ENCODE results near the gene RSPH1.
A peak's percentile ranks its signal among the peaks of the same experiment; 100 is the strongest.

Gene RSPH1

GRCh38 chr21:42465008-42465802 is 30.8 kb downstream of the RSPH1 start:
- Mint-ChIP-seq H3K4me3 (peak overlapping the region; percentile 46), H3K9me3 (no peaks in the 10 kb centered on the region), H3K36me3 (ENCODE audit: low read depth) (no peaks in the 10 kb centered on the region), H3K4me1 (ENCODE audit: low read depth) (peaks cover 55% of the 10 kb centered on the region), H3K27ac (peak overlapping the region; percentile 37), H3K27me3 (ENCODE audit: low read depth) (peaks cover 4% of the 10 kb centered on the region)
- DNase-seq (ENCODE audit: low spot score) = no peak

GRCh38 chr21:42463861-42464515 is 32.0 kb downstream of the RSPH1 start:
- H3K9me3 Mint-ChIP-seq = no peaks in the 10 kb centered on the region
- peaks cover 2% of the 10 kb centered on the region for H3K27me3 Mint-ChIP-seq (ENCODE audit: low read depth)
- peak overlapping the region; percentile 90 for H3K27ac Mint-ChIP-seq
- H3K4me1 Mint-ChIP-seq (ENCODE audit: low read depth) = peaks cover 55% of the 10 kb centered on the region
- H3K36me3 Mint-ChIP-seq (ENCODE audit: low read depth) = no peaks in the 10 kb centered on the region
- peak; percentile 67 for DNase-seq (ENCODE audit: low spot score)
- H3K4me3 Mint-ChIP-seq = peak overlapping the region; percentile 58

GRCh38 chr21:42461881-42462877 is 33.8 kb downstream of the RSPH1 start:
- H3K9me3 Mint-ChIP-seq = no peaks in the 10 kb centered on the region
- no peak for DNase-seq (ENCODE audit: low spot score)
- H3K27me3 Mint-ChIP-seq (ENCODE audit: low read depth) = no peaks in the 10 kb centered on the region
- H3K27ac Mint-ChIP-seq = no peak overlapping the region
- H3K4me3 Mint-ChIP-seq = no peak overlapping the region
- H3K36me3 Mint-ChIP-seq (ENCODE audit: low read depth) = no peaks in the 10 kb centered on the region
- H3K4me1 Mint-ChIP-seq (ENCODE audit: low read depth) = peaks cover 49% of the 10 kb centered on the region

DNA sequence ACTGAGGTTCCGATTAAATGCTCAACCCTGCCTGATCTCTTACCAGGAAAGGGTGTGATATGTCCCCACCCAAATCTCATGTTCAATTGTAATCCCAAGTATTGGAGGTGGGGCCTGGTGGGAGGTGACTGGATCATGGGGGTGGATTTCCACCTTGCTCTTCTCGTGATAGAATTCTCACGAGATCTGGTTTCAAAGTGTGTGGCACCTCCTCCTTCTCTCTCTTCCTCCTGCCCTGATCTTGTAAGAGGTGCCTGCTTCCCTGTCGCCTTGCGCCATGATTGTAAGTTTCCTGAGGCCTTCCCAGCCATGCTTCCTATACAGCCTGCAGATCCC is 34.9 kb downstream of the RSPH1 start:
- Mint-ChIP-seq H3K9me3 (no peaks in the 10 kb centered on the region), H3K4me3 (no peak overlapping the region), H3K27ac (peak overlapping the region; percentile 65), H3K27me3 (ENCODE audit: low read depth) (no peaks in the 10 kb centered on the region), H3K4me1 (ENCODE audit: low read depth) (peaks cover 54% of the 10 kb centered on the region), H3K36me3 (ENCODE audit: low read depth) (no peaks in the 10 kb centered on the region)
- no peak for DNase-seq (ENCODE audit: low spot score)

- Mint-ChIP-seq H3K4me1 (ENCODE audit: low read depth) (peaks cover 54% of the 10 kb centered on the region), H3K27ac (peak overlapping the region; percentile 26), H3K36me3 (ENCODE audit: low read depth) (no peaks in the 10 kb centered on the region), H3K27me3 (ENCODE audit: low read depth) (no peaks in the 10 kb centered on the region), H3K4me3 (no peak overlapping the region), H3K9me3 (no peaks in the 10 kb centered on the region)
- no peak for DNase-seq (ENCODE audit: low spot score)
Measured at GRCh38 chr21:42460391-42461184, 35.4 kb downstream of the RSPH1 start.

DNA sequence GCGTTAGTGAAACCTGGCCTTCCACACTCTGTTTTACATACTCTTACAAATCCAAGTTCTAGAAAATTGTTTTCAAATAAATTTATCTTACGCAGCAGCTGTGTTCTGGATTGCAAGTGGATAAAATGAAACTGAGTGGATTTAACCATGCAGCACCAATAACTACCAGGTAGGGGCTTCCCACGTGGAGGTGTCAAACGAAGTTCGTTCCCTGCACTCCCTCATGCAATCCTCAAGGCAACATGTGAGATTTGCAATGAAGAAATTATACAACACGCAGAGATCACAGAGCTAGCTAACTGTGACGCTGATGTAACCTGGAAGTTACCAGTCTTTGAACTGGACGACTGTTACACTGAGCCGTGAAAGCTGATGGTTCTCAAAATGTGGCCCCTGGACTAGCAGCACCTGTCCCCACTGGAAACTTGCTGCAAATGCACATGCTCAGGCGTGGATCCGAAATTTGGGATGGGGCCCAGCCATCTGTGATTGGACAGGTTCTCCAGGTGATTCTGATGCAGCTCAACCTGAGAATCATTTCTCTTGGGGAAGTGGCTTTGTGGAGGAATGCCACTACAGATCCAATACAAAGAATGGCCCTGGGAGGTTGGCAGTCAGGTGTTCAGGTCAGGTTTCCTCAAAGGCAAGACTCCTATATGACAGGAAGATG is 36.3 kb downstream of the RSPH1 start:
- Mint-ChIP-seq H3K27ac (no peak overlapping the region), H3K4me3 (no peak overlapping the region), H3K4me1 (ENCODE audit: low read depth) (peaks cover 47% of the 10 kb centered on the region), H3K27me3 (ENCODE audit: low read depth) (no peaks in the 10 kb centered on the region), H3K36me3 (ENCODE audit: low read depth) (no peaks in the 10 kb centered on the region), H3K9me3 (no peaks in the 10 kb centered on the region)
- no peak for DNase-seq (ENCODE audit: low spot score)

DNA sequence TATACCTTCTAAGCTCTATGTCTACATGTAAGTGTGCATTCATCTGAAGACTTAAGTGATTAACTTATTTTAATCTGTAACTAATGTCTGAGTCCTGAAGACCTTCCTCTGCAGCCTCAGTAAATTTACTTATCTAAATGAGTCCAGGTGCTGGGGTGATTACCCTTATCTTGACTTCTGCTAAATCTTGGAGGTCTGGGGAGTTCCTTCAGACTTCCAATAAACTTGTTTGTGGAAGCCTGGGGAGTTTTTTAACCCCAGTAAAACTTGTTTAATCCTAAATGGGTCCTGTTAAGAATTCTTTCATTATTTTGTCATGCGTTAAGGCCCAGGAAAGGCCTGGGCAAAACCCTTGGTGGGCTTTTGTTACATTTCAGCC is 37.0 kb downstream of the RSPH1 start:
- Mint-ChIP-seq H3K27me3 (ENCODE audit: low read depth) (no peaks in the 10 kb centered on the region), H3K4me1 (ENCODE audit: low read depth) (peaks cover 42% of the 10 kb centered on the region), H3K36me3 (ENCODE audit: low read depth) (no peaks in the 10 kb centered on the region), H3K4me3 (no peak overlapping the region), H3K9me3 (no peaks in the 10 kb centered on the region), H3K27ac (no peak overlapping the region)
- no peak for DNase-seq (ENCODE audit: low spot score)

GRCh38 chr21:42456457-42456856 is 39.6 kb downstream of the RSPH1 start:
- Mint-ChIP-seq H3K27me3 (ENCODE audit: low read depth) (no peaks in the 10 kb centered on the region), H3K36me3 (ENCODE audit: low read depth) (no peaks in the 10 kb centered on the region), H3K9me3 (no peaks in the 10 kb centered on the region), H3K4me3 (no peak overlapping the region), H3K4me1 (ENCODE audit: low read depth) (peaks cover 25% of the 10 kb centered on the region), H3K27ac (peak overlapping the region; percentile 73)
- peak; percentile 66 for DNase-seq (ENCODE audit: low spot score)

DNA sequence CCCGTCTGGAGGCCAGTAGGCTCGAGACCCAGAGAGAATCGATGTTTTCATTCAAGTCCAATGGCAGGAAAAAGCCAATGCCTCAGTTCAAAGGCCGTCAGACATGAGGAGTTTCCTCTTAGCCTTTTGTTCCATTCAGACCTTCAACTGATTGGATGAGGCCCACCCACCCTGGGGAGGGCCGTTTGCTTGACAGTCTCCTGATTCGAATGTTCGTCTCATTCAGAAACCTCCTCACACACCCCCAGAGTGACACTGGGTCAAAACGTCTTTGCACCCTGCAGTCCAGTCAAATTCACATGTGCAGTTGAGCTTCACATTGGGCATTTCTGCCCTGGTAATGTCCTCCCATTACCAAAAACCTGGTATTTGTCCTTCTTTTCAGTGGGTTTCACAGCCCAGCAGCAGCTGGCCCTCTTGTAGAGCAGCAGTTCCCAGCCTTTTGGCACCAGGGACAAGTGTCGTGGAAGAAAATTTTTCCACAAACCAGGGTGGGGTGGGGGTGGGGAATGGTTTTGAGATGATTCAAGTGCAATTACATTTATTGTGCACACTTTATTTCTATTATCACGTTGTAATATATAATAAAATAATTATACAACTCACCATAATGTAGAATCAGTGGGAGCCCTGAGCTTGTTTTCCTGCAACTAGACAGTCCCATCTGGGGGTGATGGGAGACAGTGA is 40.1 kb downstream of the RSPH1 start:
- no peak overlapping the region for H3K4me3 Mint-ChIP-seq
- no peaks in the 10 kb centered on the region for H3K27me3 Mint-ChIP-seq (ENCODE audit: low read depth)
- no peak for DNase-seq (ENCODE audit: low spot score)
- no peaks in the 10 kb centered on the region for H3K9me3 Mint-ChIP-seq
- peaks cover 19% of the 10 kb centered on the region for H3K4me1 Mint-ChIP-seq (ENCODE audit: low read depth)
- H3K27ac Mint-ChIP-seq = no peak overlapping the region
- no peaks in the 10 kb centered on the region for H3K36me3 Mint-ChIP-seq (ENCODE audit: low read depth)

GRCh38 chr21:42455196-42455595 is 40.8 kb downstream of the RSPH1 start:
- Mint-ChIP-seq H3K27me3 (ENCODE audit: low read depth) (no peaks in the 10 kb centered on the region), H3K27ac (no peak overlapping the region), H3K9me3 (no peaks in the 10 kb centered on the region), H3K4me1 (ENCODE audit: low read depth) (peaks cover 22% of the 10 kb centered on the region), H3K36me3 (ENCODE audit: low read depth) (no peaks in the 10 kb centered on the region), H3K4me3 (no peak overlapping the region)
- no peak for DNase-seq (ENCODE audit: low spot score)

DNA sequence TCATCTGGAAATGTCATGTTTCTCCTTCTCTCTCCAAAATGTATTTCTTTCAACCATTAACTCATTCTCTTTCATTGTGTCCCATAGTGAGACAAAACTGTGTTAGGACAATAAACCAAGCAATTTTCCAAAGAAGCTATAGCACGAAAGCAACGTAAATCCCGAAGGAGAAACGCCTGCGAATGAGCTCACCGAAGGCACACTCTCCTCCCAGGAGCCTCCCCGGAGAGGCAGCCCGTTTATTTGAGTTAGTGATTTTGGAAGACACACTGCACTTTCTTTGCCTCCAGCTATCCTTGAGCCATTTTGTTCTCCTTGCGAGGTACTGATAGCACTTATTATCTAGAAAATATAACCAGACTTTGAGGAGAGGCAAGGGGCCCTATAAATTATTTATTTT is 41.2 kb downstream of the RSPH1 start:
- H3K27me3 Mint-ChIP-seq (ENCODE audit: low read depth) = no peaks in the 10 kb centered on the region
- H3K4me1 Mint-ChIP-seq (ENCODE audit: low read depth) = peaks cover 27% of the 10 kb centered on the region
- no peak overlapping the region for H3K27ac Mint-ChIP-seq
- peaks cover 2% of the 10 kb centered on the region for H3K36me3 Mint-ChIP-seq (ENCODE audit: low read depth)
- H3K4me3 Mint-ChIP-seq = no peak overlapping the region
- H3K9me3 Mint-ChIP-seq = no peaks in the 10 kb centered on the region
- no peak for DNase-seq (ENCODE audit: low spot score)

- DNase-seq (ENCODE audit: low spot score) = no peak
- H3K9me3 Mint-ChIP-seq = no peaks in the 10 kb centered on the region
- H3K4me1 Mint-ChIP-seq (ENCODE audit: low read depth) = peaks cover 32% of the 10 kb centered on the region
- H3K4me3 Mint-ChIP-seq = no peak overlapping the region
- H3K27me3 Mint-ChIP-seq (ENCODE audit: low read depth) = no peaks in the 10 kb centered on the region
- H3K27ac Mint-ChIP-seq = no peak overlapping the region
- H3K36me3 Mint-ChIP-seq (ENCODE audit: low read depth) = peaks cover 3% of the 10 kb centered on the region
Measured at GRCh38 chr21:42453986-42454570, 41.9 kb downstream of the RSPH1 start.
